ENCODE results near the gene SMIM35. TPM values are rescaled to one million over a fixed set of nuclear protein-coding genes. Genes with fewer than 3 reads are reported as not detected.

SMIM35 gene
- total RNA-seq, 1 donor from 2014 or later: 0.25 TPM

DNA sequence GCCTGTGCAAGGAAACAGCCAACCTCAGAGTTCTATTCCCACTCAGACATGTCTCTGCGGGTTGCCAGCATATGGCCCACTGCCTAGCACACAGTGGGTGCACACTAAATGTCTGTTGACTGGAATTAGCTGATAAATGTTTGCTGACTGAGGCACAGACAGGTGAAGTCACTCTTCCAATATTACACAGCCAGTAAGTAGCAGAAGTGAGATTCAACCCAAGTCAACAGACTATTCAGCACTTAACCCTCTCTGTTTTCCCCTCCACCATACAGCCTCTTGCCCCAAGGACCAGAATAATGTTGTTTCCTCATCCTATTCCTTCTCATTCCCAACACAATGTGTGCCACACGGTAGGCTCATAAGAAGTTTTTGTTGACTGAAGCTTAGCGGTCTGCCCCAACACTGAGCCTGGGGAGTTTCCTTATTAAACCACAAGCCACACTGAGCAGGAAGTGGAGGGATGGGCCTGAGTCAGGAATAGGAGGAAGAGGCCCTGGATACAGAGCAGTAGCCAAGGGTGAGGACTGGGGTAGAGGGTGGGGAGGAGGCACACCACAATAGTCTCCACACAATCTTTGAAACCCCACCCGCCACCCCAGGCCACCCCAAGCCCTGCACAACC, 116.3 kb downstream of the SMIM35 start:
- intact Hi-C loops (cut with micrococcal nuclease): loop anchor here (1.0 kb wide), 4 partner anchors 10 to 32 kb away; partner anchors contain the start of gene IL10RA

DNA sequence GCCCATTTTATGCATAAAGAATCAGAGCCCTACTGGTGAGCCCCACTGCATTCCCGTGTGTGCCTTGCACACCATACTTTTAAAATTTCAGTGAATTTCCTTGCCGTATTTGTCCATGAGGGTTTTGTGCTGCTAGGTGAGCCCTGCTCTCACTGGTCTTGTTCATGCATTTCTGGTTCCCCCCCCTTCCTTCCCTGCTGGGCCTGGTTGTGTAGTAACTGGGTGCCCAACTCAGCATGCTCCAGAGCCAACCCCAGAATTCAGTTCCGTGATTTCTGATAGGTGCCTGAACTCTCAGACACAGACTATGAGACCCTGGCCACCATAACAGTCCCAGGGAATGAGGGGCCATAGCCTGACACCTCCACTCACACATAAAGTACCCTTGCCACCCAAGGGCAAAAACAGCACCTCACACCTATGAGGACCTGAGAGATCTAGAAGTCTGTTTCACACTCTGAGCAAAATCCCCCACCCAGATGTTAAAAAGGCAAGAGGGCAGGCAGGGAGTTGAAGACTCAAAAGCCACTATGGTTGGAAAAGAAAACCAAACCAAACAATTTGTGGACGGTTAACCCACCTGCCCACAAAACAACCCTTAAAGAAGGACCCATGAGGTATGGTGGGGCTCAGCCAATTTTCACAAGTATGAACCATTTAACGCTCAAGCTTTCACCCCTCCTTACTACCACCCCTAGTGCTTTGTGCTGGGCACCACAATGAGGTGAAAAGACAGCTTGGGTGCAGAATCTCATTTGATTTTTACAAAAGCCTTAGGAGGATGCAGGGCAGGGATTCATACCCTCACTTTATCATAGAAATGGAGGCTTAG, 117.4 kb downstream of the SMIM35 start:
- intact Hi-C loops (cut with micrococcal nuclease): no loop called here

DNA sequence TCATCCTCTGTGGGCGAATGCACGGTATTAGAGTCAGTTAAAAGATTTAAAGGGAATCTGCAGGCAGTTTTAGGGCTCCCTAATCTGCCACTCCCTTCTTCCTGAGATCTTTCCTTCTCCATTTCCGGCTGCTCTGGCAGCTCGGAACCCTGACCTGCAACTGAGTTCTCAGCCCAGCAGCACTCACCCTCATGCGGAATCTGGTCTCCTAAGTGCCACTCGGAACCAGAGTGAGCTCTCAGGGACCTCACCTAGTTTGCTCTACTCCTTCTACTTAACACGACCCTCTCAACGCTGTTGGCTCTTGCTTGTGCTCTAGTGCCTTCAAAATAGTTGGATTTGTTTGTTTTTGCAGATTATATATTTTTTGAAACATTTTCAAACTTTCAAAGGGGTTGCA, 119.9 kb downstream of the SMIM35 start:
- intact Hi-C loops (cut with micrococcal nuclease): no loop called here

DNA sequence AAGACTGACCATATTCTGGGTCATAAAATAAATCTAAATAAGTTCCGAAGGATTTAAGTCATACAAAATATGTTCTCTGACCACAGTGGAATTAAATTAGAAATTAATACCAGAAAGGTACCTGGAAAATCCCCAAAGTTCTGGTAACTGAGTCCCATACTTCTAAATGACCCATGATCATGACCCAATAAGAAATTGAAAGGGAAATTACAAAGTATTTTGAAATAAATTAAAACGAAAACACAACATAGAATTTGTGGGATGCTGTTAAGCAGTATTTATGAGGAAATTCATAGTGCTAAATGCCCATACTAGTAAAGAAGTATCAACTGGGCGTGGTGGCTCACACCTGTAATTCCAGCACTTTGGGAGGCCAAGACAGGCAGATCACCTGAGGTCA, 123.9 kb downstream of the SMIM35 start:
- intact Hi-C loops (cut with micrococcal nuclease): no loop called here

- intact Hi-C loops (cut with micrococcal nuclease): no loop called here
Measured at GRCh38 chr11:117961896-117962295, 124.9 kb downstream of the SMIM35 start.

DNA sequence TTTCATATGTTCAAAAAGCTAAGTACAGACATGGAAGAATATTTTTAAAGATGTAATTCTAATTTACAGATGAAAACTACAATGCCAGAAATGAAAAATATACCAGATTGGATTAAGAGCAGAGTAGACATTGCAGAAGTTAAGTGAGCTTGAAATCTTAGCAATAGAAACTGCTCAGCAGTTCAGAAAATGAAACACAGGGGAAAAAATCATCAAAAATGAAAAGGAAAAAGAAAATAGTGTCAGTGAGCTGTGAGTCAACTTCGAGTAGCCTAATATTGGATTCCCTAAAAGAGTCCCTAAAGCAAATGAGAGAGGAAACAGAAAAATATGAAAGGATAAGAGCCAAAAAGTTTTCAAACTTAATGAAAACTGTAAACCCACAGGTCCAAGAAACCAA, 126.4 kb downstream of the SMIM35 start:
- intact Hi-C loops (cut with micrococcal nuclease): loop anchor here (1.0 kb wide), 1 partner anchor 10 kb away; no protein-coding TSS in a partner anchor

DNA sequence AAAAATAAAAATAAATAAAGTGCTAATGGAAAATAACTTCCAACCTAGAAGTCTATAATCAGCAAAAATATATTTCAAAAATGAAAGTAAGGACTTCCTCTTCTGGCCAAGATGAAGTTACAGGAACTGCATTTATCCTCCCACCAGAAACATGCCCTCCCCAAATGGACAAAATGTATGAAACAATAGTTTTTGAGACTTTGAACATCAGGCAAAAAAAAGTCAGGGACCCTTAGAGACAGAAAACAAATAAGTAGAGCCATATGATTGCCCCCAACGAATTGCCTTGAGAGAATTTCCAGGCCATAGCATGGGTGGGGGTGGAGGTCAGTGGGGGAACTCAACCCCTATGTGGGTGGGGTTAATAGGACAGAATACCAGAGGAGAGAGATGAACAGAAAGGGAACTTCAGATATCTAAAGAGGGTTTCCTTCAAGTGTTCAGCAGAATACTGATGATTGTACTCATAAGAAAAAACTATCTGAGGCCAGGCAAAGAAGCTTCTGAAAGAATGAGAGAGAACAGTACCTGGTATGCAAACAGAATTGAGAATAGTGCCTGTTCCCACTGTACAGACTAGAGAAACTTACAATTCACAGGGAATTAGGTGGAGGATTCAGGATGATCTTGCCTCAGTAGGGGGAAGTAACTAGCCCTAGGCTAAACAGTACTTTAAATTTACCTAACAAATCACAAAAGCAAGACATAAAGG, 127.2 kb downstream of the SMIM35 start:
- intact Hi-C loops (cut with micrococcal nuclease): loop anchor here (1.0 kb wide), 2 partner anchors 8 to 11 kb away; no protein-coding TSS in a partner anchor

DNA sequence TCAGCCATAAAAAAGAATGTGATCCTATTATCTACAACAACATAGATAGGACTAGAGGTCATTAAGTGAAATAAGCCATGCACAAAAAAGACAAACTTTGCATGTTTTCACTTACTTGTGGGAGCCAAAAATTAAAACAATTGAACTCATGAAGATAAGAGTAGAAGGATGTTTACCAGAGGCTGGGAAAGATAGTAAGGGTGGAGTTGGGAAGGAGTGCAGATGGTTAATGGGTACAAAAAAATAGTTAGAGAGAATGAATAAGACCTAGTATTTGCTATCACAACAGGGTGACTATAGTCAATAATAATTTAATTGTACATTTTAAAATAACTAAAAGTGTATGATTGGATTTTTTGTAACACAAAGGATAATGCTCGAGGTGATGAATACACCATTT, 127.8 kb downstream of the SMIM35 start:
- intact Hi-C loops (cut with micrococcal nuclease): loop anchor here (1.0 kb wide), 1 partner anchor 8 kb away; no protein-coding TSS in a partner anchor

Other genes starting within 250 kb of the SMIM35 start
- gene FXYD6, start 210.3 kb downstream of the SMIM35 start, total RNA-seq: not detected in 2 replicates
- gene TMPRSS13, start 157.6 kb downstream of the SMIM35 start, total RNA-seq: 1.7 and 2.0 TPM in 2 replicates
- 280 and 285 TPM in 2 replicates for gene IL10RA, start 100.6 kb downstream of the SMIM35 start, total RNA-seq
- 0.07 TPM in 1 of 2 replicates, not detected in the other for gene TMPRSS4, start 9.9 kb downstream of the SMIM35 start, total RNA-seq
- 0.17 and 0.29 TPM in 2 replicates for gene SCN4B, start 65.9 kb upstream of the SMIM35 start, total RNA-seq
- gene SCN2B, start 89.7 kb upstream of the SMIM35 start, total RNA-seq: not detected in 2 replicates
- 53.1 and 55.6 TPM in 2 replicates for gene JAML, start 138.0 kb upstream of the SMIM35 start, total RNA-seq
- 19.7 and 23.9 TPM in 2 replicates for gene MPZL3, start 165.4 kb upstream of the SMIM35 start, total RNA-seq
- gene MPZL2, start 177.3 kb upstream of the SMIM35 start, total RNA-seq: 3.9 and 4.8 TPM in 2 replicates
- gene CD3E, start 217.8 kb upstream of the SMIM35 start, total RNA-seq: 684 and 696 TPM in 2 replicates

Data from T-helper 1 cell treated with Interleukin-12 subunit alpha and Interleukin-12 subunit beta and Interleukin-4 antibody, amounts not matched to agents 30 ng/mL and 1 ng/mL, for 36 hours (primary cell).